Activated CD8-positive, alpha-beta T cell treated with anti-CD3 and anti-CD28 coated beads, Interleukin-2, amount 10 ng/mL, durations not matched to agents 7 days and 5 days (primary cell): ENCODE measurements around the gene DAB2IP. TPM values are rescaled to one million over a fixed set of nuclear protein-coding genes. Genes with fewer than 3 reads are reported as not detected.

Experiments used
- ATAC-seq: fragments of 150-1000 bp; cut with Tn5 transposase; one replicate; pipeline ENCODE4 v1.10.0; 2021; ENCODE audit warnings: moderate library complexity
- CTCF ChIA-PET: fragments of 350-600 bp; sonication (Branson Sonifier 250); formaldehyde crosslinking; loops from one replicate; lab custom pipeline; 2021; ENCODE audit warnings: antibody characterized with exemption; lab: Charles Lee
- POLR2A ChIA-PET: fragments of 350-600 bp; sonication (Branson Sonifier 250); formaldehyde crosslinking; loops from one replicate; lab custom pipeline; 2021; ENCODE audit warnings: antibody characterized with exemption; lab: Charles Lee
- DNase-seq: peaks from one replicate; pipeline ENCODE4 v3.0.0-alpha.2; 2020
- H3K27ac Mint-ChIP-seq: one replicate; pipeline ENCODE4 v1.8.0; 2021; ENCODE audit warnings: mild to moderate bottlenecking, mixed read lengths
- H3K27me3 Mint-ChIP-seq: one replicate; pipeline ENCODE4 v1.8.0; 2021; ENCODE audit warnings: low read depth, mixed read lengths
- H3K36me3 Mint-ChIP-seq: one replicate; pipeline ENCODE4 v1.8.0; 2021; ENCODE audit warnings: low read depth, mixed read lengths
- H3K4me1 Mint-ChIP-seq: one replicate; pipeline ENCODE4 v1.8.0; 2021; ENCODE audit warnings: low read depth, mixed read lengths
- H3K4me3 Mint-ChIP-seq: one replicate; pipeline ENCODE4 v1.8.0; 2021; ENCODE audit warnings: mild to moderate bottlenecking, mixed read lengths
- H3K9me3 Mint-ChIP-seq: one replicate; pipeline ENCODE4 v1.8.0; 2022; ENCODE audit warnings: mixed read lengths; ENCODE audit not compliant: insufficient read depth
- total RNA-seq, 2 experiments: library from RNA; stranded (reverse); gene quantifications; one replicate each; pipeline ENCODE4 v1.2.3, GENCODE V29; 2021

Gene DAB2IP
- total RNA-seq, 2 experiments from 2014 or later, result 0.08 to 0.13 TPM

GRCh38 chr9:121628401-121628800 lies 23.0 kb upstream of the DAB2IP start:
- ChIA-PET CTCF (no interaction called here), POLR2A (no interaction called here)
- Mint-ChIP-seq H3K9me3 (no peaks in the 10 kb centered on the region), H3K4me3 (no peak overlapping the region), H3K36me3 (no peaks in the 10 kb centered on the region), H3K27ac (no peak overlapping the region), H3K4me1 (peaks cover 1% of the 10 kb centered on the region), H3K27me3 (peaks cover 6% of the 10 kb centered on the region)
- DNase-seq (no peak), ATAC-seq (no peak)

- ATAC-seq (no peak), DNase-seq (no peak)
- Mint-ChIP-seq H3K4me3 (no peak overlapping the region), H3K4me1 (peaks cover 17% of the 10 kb centered on the region), H3K9me3 (no peaks in the 10 kb centered on the region), H3K36me3 (no peaks in the 10 kb centered on the region), H3K27ac (no peak overlapping the region), H3K27me3 (peaks cover 5% of the 10 kb centered on the region)
- POLR2A ChIA-PET, result no interaction called here
- CTCF ChIA-PET, result no interaction called here
These were observed 20.3 kb upstream of the DAB2IP start for GRCh38 chr9:121631115-121631514.

GRCh38 chr9:121631978-121632418 lies 19.4 kb upstream of the DAB2IP start:
- no peak overlapping the region for H3K4me3 Mint-ChIP-seq
- ATAC-seq (no peak), DNase-seq (no peak)
- peaks cover 17% of the 10 kb centered on the region for H3K4me1 Mint-ChIP-seq
- no peak overlapping the region for H3K27ac Mint-ChIP-seq
- POLR2A ChIA-PET, result no interaction called here
- CTCF ChIA-PET, result interaction anchor here (1.1 kb wide), 1 partner anchor 86 kb away, joined by 3 read pairs; no protein-coding TSS in a partner anchor
- H3K27me3 Mint-ChIP-seq, result peaks cover 3% of the 10 kb centered on the region
- H3K9me3 Mint-ChIP-seq, result no peaks in the 10 kb centered on the region
- H3K36me3 Mint-ChIP-seq, result no peaks in the 10 kb centered on the region

- DNase-seq (no peak), ATAC-seq (no peak)
- Mint-ChIP-seq H3K9me3 (no peaks in the 10 kb centered on the region), H3K27me3 (no peaks in the 10 kb centered on the region), H3K36me3 (no peaks in the 10 kb centered on the region), H3K4me1 (peaks cover 17% of the 10 kb centered on the region), H3K27ac (peak overlapping the region; percentile 30), H3K4me3 (no peak overlapping the region)
- ChIA-PET POLR2A (no interaction called here), CTCF (interaction anchor here (1.1 kb wide), 1 partner anchor 87 kb away, joined by 3 read pairs; no protein-coding TSS in a partner anchor)
These were observed 18.2 kb upstream of the DAB2IP start for GRCh38 chr9:121633119-121633714.

- Mint-ChIP-seq H3K4me1 (peaks cover 17% of the 10 kb centered on the region), H3K9me3 (no peaks in the 10 kb centered on the region), H3K27me3 (no peaks in the 10 kb centered on the region), H3K4me3 (no peak overlapping the region), H3K27ac (peak overlapping the region; percentile 30), H3K36me3 (no peaks in the 10 kb centered on the region)
- CTCF ChIA-PET, result no interaction called here
- DNase-seq (no peak), ATAC-seq (no peak)
- POLR2A ChIA-PET, result no interaction called here
These were observed 17.7 kb upstream of the DAB2IP start for GRCh38 chr9:121633736-121634135.

GRCh38 chr9:121634329-121635261 lies 16.8 kb upstream of the DAB2IP start:
- H3K4me3 Mint-ChIP-seq, result peak overlapping the region; percentile 48

GRCh38 chr9:121635300-121635876 lies 16.0 kb upstream of the DAB2IP start:
- DNase-seq (no peak), ATAC-seq (no peak)
- no peaks in the 10 kb centered on the region for H3K36me3 Mint-ChIP-seq
- H3K4me3 Mint-ChIP-seq, result no peak overlapping the region
- H3K9me3 Mint-ChIP-seq, result no peaks in the 10 kb centered on the region
- H3K27me3 Mint-ChIP-seq, result no peaks in the 10 kb centered on the region
- peaks cover 17% of the 10 kb centered on the region for H3K4me1 Mint-ChIP-seq
- ChIA-PET CTCF (no interaction called here), POLR2A (no interaction called here)
- no peak overlapping the region for H3K27ac Mint-ChIP-seq

More at GRCh38 chr9:121634329-121635261, 16.8 kb upstream of the DAB2IP start:
- peaks cover 17% of the 10 kb centered on the region for H3K4me1 Mint-ChIP-seq
- H3K27ac Mint-ChIP-seq, result peak overlapping the region; percentile 76
- no peaks in the 10 kb centered on the region for H3K36me3 Mint-ChIP-seq
- no peaks in the 10 kb centered on the region for H3K9me3 Mint-ChIP-seq
- ChIA-PET CTCF (no interaction called here), POLR2A (no interaction called here)
- DNase-seq, result peak; percentile 46
- peak; percentile 50 for ATAC-seq
- no peaks in the 10 kb centered on the region for H3K27me3 Mint-ChIP-seq

- CTCF ChIA-PET, result no interaction called here
- Mint-ChIP-seq H3K27me3 (no peaks in the 10 kb centered on the region), H3K36me3 (no peaks in the 10 kb centered on the region), H3K9me3 (no peaks in the 10 kb centered on the region), H3K27ac (no peak overlapping the region), H3K4me3 (no peak overlapping the region), H3K4me1 (peaks cover 17% of the 10 kb centered on the region)
- ATAC-seq (no peak), DNase-seq (no peak)
- POLR2A ChIA-PET, result no interaction called here
These were observed 15.0 kb upstream of the DAB2IP start for GRCh38 chr9:121636341-121636865.

- Mint-ChIP-seq H3K27ac (no peak overlapping the region), H3K36me3 (no peaks in the 10 kb centered on the region), H3K27me3 (no peaks in the 10 kb centered on the region), H3K4me1 (peaks cover 17% of the 10 kb centered on the region), H3K9me3 (no peaks in the 10 kb centered on the region), H3K4me3 (no peak overlapping the region)
- CTCF ChIA-PET, result no interaction called here
- ATAC-seq, result no peak
- DNase-seq, result no peak
- POLR2A ChIA-PET, result no interaction called here
These were observed 14.3 kb upstream of the DAB2IP start for GRCh38 chr9:121636978-121637712.

- CTCF ChIA-PET, result no interaction called here
- Mint-ChIP-seq H3K27me3 (peaks cover 2% of the 10 kb centered on the region), H3K4me3 (no peak overlapping the region), H3K9me3 (no peaks in the 10 kb centered on the region), H3K36me3 (no peaks in the 10 kb centered on the region), H3K27ac (no peak overlapping the region), H3K4me1 (peaks cover 17% of the 10 kb centered on the region)
- ATAC-seq (no peak), DNase-seq (no peak)
- POLR2A ChIA-PET, result no interaction called here
These were observed 13.7 kb upstream of the DAB2IP start for GRCh38 chr9:121637713-121638220.

GRCh38 chr9:121638399-121638798 lies 13.0 kb upstream of the DAB2IP start:
- DNase-seq (no peak), ATAC-seq (no peak)
- ChIA-PET POLR2A (no interaction called here), CTCF (no interaction called here)
- H3K9me3 Mint-ChIP-seq, result no peaks in the 10 kb centered on the region
- no peak overlapping the region for H3K27ac Mint-ChIP-seq
- H3K4me3 Mint-ChIP-seq, result no peak overlapping the region
- peaks cover 16% of the 10 kb centered on the region for H3K4me1 Mint-ChIP-seq
- peaks cover 6% of the 10 kb centered on the region for H3K27me3 Mint-ChIP-seq
- no peaks in the 10 kb centered on the region for H3K36me3 Mint-ChIP-seq
